ENCODE data around the gene EN2. TPM values are rescaled to one million over a fixed set of nuclear protein-coding genes. Genes with fewer than 3 reads are reported as not detected.

EN2 gene
- total RNA-seq, 4 donors from 2014 or later: 0.21 to 0.56 (median 0.34) TPM; not detected in 1

DNA sequence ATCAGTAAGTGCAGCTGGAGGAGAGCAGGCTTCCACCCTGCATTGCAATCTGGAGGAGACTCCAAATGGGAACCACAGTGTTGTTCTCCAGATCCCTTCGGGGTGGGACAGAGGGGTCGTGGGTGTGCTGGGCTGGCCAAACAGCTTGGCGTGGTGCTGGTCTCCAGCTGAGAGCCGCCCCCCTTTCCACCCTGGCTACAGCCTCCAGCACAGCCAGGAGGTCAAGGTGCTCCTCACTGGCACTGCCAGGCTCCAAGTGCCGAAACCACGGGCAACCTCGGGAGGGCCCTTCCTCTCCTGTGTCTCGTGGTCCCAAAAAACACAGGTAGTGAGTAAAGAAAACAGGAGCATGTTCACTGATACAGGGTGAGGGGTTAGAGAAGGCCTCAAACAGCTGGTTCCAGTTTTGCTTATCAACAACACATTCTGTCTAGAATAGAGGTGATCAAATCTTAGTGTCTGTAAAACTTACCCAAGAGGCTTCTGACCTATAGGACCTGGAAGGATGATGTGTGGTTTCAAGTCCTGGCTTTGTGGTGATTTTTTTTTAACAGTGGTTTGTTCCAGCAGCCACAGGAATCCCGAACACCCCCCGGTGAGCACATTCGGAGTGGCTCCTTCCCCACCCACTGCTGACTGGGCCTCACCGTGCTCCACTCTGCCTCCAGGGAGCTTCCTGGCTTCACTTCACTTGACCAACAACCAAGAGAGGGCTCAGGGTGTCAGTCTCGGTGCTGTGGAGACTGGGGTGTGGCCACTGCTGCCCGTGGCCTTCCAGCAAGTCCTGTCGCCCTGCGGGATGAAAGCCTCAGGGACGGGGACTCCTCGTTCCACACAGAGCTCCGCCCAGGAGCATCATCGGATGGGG, 31.2 kb upstream of the EN2 start:
- no peaks in the 10 kb centered on the region for H3K36me3 ChIP-seq
- no peak overlapping the region for H3K4me3 ChIP-seq
- H3K9me3 ChIP-seq: no peaks in the 10 kb centered on the region
- TF ChIP-seq POLR2AphosphoS5 (IDR thresholded peaks at IDR 0.05) (no peak), POLR2A (IDR thresholded peaks at IDR 0.05) (no peak), EP300 (IDR thresholded peaks at IDR 0.05) (no peak)
- TF ChIP-seq, protein P1, sequence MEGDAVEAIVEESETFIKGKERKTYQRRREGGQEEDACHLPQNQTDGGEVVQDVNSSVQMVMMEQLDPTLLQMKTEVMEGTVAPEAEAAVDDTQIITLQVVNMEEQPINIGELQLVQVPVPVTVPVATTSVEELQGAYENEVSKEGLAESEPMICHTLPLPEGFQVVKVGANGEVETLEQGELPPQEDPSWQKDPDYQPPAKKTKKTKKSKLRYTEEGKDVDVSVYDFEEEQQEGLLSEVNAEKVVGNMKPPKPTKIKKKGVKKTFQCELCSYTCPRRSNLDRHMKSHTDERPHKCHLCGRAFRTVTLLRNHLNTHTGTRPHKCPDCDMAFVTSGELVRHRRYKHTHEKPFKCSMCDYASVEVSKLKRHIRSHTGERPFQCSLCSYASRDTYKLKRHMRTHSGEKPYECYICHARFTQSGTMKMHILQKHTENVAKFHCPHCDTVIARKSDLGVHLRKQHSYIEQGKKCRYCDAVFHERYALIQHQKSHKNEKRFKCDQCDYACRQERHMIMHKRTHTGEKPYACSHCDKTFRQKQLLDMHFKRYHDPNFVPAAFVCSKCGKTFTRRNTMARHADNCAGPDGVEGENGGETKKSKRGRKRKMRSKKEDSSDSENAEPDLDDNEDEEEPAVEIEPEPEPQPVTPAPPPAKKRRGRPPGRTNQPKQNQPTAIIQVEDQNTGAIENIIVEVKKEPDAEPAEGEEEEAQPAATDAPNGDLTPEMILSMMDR (IDR thresholded peaks at IDR 0.05): no peak
- H3K27ac ChIP-seq: no peak overlapping the region
- H3K27me3 ChIP-seq: peaks cover 96% of the 10 kb centered on the region
- DNase-seq (ENCODE audit: low spot score in 2 of 2): no peak
- H3K4me1 ChIP-seq: no peaks in the 10 kb centered on the region
- WGBS: 58% methylated on average over 16 of the region's 20 CpGs

DNA sequence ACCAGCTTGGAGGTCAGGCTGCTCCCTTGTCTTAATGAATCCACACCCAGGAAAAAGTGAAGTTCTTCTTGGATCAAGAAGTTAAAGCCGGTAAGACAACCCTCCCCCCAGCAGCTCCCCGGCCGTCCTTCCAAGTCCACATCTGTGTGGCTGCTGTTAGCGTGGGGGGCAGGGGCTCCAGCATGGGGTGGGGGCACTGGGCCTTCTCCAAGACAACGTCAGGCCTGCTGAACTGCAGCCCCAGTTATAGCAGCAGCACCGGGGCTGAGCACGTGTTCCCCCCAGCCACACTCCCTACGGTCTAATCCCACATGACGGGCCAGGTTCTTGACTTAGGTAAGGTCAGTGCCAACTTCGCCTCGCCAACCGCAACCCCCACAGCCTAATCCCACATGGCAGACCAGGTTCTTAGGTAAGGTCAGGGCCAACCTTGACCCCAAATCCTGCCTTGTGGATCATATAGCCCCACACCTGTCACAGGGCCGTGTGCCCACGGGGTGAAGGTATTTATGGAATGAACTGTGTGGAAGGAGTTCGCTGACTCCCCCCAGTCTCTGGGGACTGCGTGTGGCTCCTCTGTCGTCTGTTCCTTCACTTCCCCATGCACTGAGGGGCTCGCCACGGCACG, 30.4 kb upstream of the EN2 start:
- Histone ChIP-seq H3K4me3 (no peak overlapping the region), H3K4me1 (no peaks in the 10 kb centered on the region), H3K9me3 (no peaks in the 10 kb centered on the region), H3K27me3 (peaks cover 96% of the 10 kb centered on the region), H3K36me3 (no peaks in the 10 kb centered on the region), H3K27ac (no peak overlapping the region)
- TF ChIP-seq POLR2AphosphoS5 (IDR thresholded peaks at IDR 0.05) (no peak), EP300 (IDR thresholded peaks at IDR 0.05) (no peak), POLR2A (IDR thresholded peaks at IDR 0.05) (no peak)
- TF ChIP-seq, protein P1 (IDR thresholded peaks at IDR 0.05): no peak
- DNase-seq (ENCODE audit: low spot score in 2 of 2): no peak
- WGBS: 85% methylated on average over 7 of the region's 20 CpGs

GRCh38 chr7:155428171-155428834, 29.6 kb upstream of the EN2 start:
- no peak overlapping the region for H3K4me3 ChIP-seq
- no peaks in the 10 kb centered on the region for H3K4me1 ChIP-seq
- TF ChIP-seq POLR2AphosphoS5 (IDR thresholded peaks at IDR 0.05) (no peak), POLR2A (IDR thresholded peaks at IDR 0.05) (no peak), EP300 (IDR thresholded peaks at IDR 0.05) (no peak)
- TF ChIP-seq, protein P1 (IDR thresholded peaks at IDR 0.05): no peak
- H3K27me3 ChIP-seq: peaks cover 96% of the 10 kb centered on the region
- H3K36me3 ChIP-seq: no peaks in the 10 kb centered on the region
- no peaks in the 10 kb centered on the region for H3K9me3 ChIP-seq
- H3K27ac ChIP-seq: no peak overlapping the region
- DNase-seq (ENCODE audit: low spot score in 2 of 2): no peak
- WGBS: 84% methylated on average over 13 of the region's 14 CpGs

- Histone ChIP-seq H3K27ac (no peak overlapping the region), H3K36me3 (no peaks in the 10 kb centered on the region), H3K9me3 (no peaks in the 10 kb centered on the region), H3K4me3 (no peak overlapping the region), H3K4me1 (no peaks in the 10 kb centered on the region), H3K27me3 (peaks cover 87% of the 10 kb centered on the region)
- no peak for DNase-seq (ENCODE audit: low spot score in 2 of 2)
- 61% methylated on average over 4 of the region's 6 CpGs for WGBS
- TF ChIP-seq POLR2AphosphoS5 (IDR thresholded peaks at IDR 0.05): no peak
- TF ChIP-seq, protein P1 (IDR thresholded peaks at IDR 0.05): no peak
Measured at GRCh38 chr7:155429651-155430050, 28.3 kb upstream of the EN2 start.

GRCh38 chr7:155430606-155431005, 27.3 kb upstream of the EN2 start:
- Histone ChIP-seq H3K27ac (no peak overlapping the region), H3K4me3 (no peak overlapping the region), H3K9me3 (no peaks in the 10 kb centered on the region), H3K27me3 (peaks cover 83% of the 10 kb centered on the region), H3K36me3 (no peaks in the 10 kb centered on the region), H3K4me1 (no peaks in the 10 kb centered on the region)
- 48% methylated on average over 10 of the region's 10 CpGs for WGBS
- no peak for DNase-seq (ENCODE audit: low spot score in 2 of 2)
- no peak for TF ChIP-seq EP300 (IDR thresholded peaks at IDR 0.05)
- no peak for TF ChIP-seq POLR2AphosphoS5 (IDR thresholded peaks at IDR 0.05)
- TF ChIP-seq POLR2A (IDR thresholded peaks at IDR 0.05): no peak
- TF ChIP-seq, protein P1 (IDR thresholded peaks at IDR 0.05): no peak

Measured in suprapubic skin (tissue), 4 donors.